Uterus (tissue), 2 donors: ENCODE data around the gene OR2T6.

Experiments used
- POLR2A ChIP-seq, 2 donors: fragments of 450-650 bp; IDR thresholded peaks; one replicate each; pipeline ENCODE4 v1.6.1; 2016; ENCODE audit warnings: antibody characterized with exemption in 2 of 2, mild to moderate bottlenecking in 1 of 2, moderate library complexity in 1 of 2
- TF ChIP-seq, protein P1 (sequence below), 4 experiments: fragments of 200-600 bp in 2 of 4; fragments of 450-650 bp in 2 of 4; sonication (generic) in 2 of 4; IDR thresholded peaks; one replicate each; pipeline ENCODE4 v1.5.1; 2016 to 2019; ENCODE audit warnings: antibody characterized with exemption in 4 of 4, mild to moderate bottlenecking in 2 of 4, moderate library complexity in 1 of 4

DNA sequence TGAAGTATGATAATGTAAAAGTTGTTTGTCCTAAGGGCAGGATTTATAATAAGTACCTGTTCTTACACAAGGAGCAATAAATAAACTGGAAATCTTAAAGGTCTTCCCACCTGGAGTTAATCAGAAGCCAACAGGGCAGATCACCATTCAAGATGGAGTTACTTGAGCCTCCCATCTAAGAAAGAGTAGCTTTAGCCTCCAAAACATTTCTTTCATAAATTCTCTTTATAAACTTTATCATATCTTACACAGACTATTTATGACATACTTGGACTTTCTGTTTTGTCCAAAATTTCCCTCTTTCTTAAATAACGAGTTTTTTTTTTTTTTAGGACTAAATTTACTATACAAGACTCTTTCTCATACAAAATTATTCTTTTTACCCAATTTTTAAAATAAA, 45.8 kb downstream of the OR2T6 start:
- TF ChIP-seq, protein P1, sequence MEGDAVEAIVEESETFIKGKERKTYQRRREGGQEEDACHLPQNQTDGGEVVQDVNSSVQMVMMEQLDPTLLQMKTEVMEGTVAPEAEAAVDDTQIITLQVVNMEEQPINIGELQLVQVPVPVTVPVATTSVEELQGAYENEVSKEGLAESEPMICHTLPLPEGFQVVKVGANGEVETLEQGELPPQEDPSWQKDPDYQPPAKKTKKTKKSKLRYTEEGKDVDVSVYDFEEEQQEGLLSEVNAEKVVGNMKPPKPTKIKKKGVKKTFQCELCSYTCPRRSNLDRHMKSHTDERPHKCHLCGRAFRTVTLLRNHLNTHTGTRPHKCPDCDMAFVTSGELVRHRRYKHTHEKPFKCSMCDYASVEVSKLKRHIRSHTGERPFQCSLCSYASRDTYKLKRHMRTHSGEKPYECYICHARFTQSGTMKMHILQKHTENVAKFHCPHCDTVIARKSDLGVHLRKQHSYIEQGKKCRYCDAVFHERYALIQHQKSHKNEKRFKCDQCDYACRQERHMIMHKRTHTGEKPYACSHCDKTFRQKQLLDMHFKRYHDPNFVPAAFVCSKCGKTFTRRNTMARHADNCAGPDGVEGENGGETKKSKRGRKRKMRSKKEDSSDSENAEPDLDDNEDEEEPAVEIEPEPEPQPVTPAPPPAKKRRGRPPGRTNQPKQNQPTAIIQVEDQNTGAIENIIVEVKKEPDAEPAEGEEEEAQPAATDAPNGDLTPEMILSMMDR (IDR thresholded peaks at IDR 0.05): no peak
- no peak for TF ChIP-seq POLR2A (IDR thresholded peaks at IDR 0.05)
